GM19452 (cell line): ENCODE data around the gene NCOR1.
"Not testable (repeated sequence)": the region's sequence is repeated elsewhere in the genome, so short reads cannot be mapped to it uniquely, and the experiment has no call there.

Experiments
- ATAC-seq: cut with Tn5 transposase; IDR thresholded peaks from one replicate; pipeline ENCODE4 v1.9.1; 2021; ENCODE audit not compliant: unreplicated experiment

The NCOR1 gene

DNA sequence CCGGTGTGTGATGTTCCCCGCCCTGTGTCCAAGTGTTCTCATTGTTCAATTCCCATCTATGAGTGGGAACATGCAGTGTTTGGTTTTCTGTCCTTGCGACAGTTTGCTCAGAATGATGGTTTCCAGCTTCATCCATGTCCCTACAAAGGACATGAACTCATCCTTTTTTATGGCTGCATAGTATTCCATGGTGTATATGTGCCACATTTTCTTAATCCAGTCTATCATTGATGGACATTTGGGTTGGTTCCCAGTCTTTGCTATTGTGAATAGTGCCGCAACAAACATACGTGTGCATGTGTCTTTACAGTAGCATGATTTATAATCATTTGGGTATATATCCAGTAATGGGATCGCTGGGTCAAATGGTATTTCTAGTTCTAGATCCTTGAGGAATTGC, 63.0 kb downstream of the NCOR1 start:
- not testable (repeated sequence) for ATAC-seq

DNA sequence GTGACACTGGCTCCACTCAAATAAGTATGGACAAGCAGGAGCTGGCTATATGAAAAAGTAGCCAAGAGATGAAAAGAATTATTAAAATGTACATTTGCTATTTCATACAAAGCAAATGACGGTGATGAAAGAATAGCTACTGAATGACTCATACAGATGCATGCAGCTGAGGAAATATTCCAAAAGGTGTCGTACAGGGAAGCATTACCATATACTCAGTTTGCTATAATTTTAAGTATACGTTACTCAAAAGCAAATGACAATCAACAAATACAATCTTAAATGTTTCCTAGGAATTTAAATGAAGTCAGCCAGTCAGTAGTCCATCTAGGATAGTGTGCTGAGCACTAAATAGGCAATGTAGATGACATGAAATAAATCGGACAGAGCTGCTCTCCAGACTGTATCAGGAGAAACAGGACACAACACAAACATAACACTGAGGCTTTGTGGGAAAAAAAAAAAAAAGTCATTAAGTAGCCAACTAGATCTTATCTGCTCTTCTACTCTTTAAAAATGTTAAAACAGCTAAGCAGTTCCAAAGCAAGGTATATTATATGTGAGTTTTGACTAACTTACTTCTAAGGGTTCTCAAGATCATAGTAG, 65.0 kb downstream of the NCOR1 start:
- no peak for ATAC-seq

DNA sequence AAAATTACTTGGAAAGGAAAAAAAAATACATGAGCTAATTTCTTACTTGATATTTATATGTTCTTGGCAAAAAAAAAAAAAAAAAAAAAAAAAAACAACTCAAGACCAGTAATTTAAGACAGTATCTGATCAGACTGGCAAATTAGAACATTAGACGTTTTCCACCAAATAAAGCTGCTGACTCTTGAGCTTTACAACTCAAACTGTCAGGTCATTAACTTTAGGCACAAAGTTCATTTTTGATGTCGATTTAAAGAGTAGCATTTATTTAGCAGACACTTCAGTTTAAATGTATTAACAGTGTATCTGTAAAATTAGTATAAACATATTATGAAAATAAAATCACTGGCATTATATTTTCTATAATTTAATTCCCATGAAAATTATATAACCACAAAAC, 66.7 kb downstream of the NCOR1 start:
- ATAC-seq = no peak

DNA sequence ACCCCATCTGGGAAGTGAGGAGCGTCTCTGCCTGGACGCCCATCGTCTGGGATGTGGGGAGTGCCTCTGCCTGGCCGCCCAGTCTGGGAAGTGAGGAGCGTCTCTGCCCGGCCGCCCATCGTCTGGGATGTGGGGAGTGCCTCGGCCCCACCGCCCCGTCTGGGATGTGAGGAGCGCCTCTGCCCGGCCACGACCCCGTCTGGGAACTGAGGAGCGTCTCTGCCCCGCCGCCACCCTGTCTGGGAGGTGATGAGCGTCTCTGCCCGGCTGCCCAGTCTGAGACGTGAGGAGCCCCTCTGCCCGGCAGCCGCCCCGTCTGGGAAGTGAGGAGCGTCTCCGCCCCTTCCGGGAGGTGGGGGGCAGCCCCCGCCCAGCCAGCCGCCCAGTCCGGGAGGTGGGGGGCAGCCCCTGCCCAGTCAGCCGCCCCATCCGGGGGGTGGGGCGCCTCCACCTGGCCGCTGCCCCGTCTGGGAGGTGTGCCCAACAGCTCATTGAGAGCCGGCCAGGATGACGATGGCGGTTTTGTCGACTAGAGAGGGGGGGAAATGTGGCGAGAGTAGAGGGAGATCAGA, 69.9 kb downstream of the NCOR1 start:
- ATAC-seq = not testable (repeated sequence)

DNA sequence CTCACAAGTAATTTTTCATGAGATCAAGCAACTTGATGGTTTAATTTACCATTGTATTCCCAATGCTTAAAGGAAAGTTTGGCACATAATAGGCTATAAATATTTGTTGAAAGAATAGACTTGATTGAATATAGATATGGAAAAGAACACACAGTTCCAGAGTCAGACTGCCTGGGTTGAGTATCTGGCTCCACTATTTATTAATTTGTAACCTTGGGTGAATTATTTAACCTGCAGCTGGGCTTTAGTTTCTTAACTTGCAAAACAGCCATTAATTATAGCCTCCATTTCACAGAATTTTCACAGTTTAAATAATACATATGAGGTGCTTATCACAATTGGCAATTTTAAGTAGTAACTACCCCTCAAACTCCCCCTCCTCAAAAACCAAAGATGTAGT, 73.6 kb downstream of the NCOR1 start:
- ATAC-seq = no peak

DNA sequence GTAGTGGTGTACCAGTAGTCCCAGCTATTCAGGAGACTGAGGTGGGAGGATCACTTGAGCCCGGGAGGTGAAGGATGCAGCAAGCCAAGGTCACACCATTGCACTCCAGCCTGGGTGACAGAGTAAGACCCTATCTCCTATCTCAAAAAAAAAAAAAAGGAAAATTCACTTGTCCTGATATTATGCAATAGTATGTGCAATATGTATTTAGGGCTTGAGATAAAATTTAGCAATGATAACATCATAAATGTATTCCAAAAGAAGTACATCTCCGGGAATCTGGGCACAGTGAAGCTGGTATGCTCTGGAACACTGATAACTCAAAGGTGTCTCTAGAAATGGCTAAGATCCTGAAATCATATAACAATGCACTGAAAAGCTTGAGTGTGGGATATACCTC, 74.5 kb downstream of the NCOR1 start:
- ATAC-seq = no peak

DNA sequence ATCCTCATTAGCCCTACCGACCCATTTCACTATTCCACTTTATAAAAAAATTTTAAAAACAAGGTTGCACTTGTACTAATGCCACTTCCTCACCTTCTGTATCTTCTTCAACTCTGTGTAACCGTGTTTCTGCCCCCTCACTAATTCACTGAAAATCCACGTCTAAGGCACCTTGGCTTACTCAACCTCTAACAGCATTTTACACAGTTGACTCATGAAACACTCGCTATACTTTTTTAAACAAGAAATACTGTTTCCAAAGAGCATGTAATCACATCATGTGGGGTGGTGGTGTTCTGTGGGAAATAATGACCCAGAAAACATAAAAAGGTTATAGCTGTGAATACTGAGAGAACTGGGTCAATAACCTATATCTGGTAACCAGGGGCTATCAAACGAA, 79.9 kb downstream of the NCOR1 start:
- no peak for ATAC-seq

DNA sequence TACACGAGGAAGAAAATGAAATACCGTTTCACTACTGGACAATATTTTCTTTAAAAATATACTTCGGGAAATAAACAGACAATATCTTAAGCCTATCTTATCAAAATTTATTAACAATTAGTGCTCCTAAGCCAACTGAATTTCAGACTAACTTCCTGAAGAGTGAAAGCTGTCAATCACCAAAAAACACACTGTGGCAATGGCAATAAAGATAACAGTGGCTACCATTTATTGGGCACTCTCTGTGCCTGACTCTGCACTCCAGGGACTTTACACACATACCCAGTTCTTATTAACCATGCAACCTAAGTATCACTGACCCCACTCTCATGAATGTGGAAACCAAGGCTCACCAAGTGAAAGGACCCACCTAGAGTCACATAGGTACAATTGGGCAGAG, 83.7 kb downstream of the NCOR1 start:
- ATAC-seq = no peak

DNA sequence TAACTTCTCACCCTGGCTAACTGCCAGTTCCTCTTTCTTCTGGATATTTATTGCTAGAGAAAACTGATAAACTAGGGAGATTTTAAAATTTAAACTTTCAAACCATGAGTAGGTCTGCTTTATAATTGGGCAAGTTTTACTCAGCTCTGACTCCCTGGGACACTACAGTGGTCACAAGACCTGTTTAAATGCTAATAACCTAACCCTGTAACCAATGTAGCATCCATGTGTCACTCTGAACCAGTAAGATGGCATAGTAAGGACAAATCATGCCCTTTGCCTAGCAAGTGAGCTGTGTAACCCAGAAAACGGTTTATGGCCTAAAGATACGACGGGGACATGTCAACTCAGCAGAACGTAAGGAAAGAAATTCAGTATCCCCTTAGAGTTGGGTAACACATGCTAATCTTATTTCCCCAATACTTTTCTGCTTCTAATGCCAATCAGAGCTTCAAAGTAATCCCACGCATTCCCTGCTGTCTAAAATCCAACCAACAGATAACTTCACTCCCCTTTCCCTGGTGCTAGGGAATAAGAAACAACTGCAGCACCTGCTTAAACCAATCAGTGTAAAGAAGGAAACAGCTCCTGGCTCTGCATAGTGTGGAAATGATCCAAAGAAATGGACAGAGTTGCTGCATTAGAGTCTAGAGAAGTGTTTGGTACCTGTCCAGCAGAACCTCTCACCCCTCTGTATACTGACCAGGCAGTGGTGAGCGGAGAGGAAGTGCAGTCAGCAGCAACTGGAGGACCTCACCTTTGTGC, 85.7 kb downstream of the NCOR1 start:
- no peak for ATAC-seq

DNA sequence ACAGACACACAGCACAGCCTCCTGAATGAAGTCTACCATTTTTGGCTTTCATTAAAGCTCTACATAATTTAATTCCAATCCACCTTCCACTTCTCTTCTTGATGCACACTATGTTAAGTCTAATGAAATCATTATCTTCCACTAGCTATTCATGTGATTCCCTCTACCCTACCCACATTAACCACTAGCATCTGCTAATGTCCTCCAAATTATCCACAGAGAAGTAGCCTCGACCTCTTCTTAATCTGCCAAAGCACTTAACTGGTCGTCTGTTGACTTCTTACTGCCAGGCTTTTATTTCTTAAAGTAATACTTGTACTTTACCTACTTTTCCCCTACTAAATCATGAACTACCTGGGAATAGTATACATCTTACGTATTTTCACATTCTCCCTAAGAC, 91.8 kb downstream of the NCOR1 start:
- ATAC-seq = no peak

DNA sequence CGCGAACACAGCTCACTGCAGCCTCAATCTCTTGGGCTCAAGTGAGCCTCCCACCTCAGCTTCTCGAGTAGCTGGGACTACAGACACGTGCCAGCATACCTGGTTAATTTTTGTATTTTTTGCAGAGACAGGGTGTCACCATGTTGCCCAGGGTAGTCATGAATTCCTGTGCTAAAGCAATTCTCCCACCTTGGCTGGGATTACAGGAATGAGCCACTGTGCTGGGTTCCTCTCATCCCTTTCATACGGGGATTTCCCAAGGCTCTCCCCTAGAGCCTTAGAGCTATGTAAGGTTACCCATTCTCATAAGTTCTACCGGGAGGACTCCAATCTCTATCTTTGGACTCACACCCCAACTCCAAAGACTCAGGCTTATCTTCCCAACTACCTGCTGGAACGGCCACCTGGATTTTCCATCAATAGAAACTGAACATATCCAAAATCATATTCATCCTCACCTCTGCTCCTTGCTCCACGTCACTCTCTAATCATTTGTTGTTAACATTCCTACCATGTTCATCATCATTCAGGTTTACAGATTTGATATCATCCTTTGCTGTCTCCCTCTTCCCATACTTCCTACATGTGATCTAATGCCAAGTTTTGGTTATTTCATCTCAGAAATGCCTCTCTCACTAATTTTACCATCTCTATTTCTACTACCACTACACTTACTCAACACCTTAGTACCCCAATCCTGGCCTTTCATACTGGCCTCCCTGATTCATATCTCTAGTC, 92.5 kb downstream of the NCOR1 start:
- ATAC-seq = no peak

DNA sequence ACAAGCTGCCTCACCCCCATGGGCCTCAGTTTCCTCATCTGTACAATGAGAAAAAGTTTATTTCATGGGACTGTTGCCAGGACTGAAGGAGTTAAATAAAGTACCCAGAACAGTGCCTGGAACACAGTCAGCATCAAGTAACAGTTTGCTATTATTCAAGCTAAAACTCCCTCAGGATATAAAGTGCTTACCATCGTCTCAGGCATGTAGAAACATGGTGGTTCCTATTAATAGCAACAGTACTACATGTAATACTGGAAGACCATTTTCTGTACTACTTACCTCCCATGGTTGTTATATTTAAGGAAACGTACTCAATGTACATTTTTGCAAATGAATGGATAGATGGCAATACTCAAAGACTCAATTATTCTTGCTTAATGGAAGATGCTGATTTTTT, 93.4 kb downstream of the NCOR1 start:
- no peak for ATAC-seq

DNA sequence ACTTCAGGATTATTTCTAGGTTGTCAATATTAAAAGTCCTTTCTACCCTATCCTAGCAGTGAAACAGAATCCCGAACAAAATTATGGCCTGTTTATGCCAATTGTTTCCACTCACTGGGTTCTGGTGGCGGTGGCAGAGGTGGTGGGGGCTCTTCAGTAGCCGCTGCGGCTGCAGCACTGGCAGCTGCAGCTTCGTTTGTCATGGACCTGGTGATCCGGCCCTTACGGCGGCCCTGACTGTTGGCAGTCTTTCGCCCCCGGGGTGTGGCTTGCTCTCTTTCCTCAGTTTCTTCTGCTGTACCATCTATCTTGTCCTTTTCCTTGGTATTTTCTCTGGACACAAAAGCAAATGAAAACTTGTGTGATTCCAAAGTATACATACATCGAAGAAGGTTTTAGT, 94.4 kb downstream of the NCOR1 start:
- ATAC-seq = no peak

DNA sequence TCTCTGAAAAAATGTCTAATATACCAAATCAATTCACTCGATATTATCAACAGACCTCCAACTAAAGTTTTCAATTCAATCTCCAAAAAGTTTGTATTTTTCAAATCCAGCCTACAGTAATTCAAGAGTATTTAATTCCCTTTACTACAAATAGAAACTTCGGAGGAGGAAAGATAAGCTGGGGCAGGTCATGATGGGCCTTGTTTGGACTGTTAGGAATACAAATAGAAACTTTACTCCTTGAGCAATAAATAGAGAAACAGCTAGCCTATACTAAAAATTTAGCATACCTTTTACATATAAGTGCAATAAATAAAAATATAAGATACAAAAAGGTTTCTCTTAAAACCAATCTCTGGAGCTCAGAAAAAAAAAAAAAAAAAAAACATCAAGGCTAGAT, 98.2 kb downstream of the NCOR1 start:
- no peak for ATAC-seq

DNA sequence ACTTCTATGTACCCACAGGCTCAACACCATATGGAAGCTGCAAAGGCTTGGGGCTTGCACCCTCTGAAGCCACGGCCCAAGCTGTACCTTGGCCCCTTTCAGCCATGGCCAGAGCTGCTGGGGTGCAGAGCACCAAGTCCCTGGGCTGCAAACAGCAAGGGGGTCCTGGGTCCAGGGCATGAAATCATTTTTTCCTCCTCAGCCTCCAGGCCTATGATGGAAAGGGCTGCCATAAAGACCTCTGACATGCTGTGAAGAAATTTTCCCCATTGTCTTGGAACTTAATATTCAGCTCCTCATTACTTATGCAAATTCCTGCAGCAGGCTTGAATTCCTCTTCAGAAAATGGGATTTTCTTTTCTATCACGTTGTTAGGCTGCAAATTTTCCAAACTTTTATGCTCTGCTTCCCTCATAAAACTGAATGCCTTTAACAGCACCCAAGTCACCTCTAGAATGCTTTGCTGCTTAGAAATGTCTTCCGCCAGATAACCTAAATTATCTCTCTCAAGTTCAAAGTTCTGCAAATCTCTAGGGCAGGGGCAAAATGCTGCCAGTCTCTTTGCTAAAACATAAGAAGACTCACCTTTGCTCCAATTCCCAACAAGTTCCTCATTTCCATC, 100.1 kb downstream of the NCOR1 start:
- not testable (repeated sequence) for ATAC-seq

DNA sequence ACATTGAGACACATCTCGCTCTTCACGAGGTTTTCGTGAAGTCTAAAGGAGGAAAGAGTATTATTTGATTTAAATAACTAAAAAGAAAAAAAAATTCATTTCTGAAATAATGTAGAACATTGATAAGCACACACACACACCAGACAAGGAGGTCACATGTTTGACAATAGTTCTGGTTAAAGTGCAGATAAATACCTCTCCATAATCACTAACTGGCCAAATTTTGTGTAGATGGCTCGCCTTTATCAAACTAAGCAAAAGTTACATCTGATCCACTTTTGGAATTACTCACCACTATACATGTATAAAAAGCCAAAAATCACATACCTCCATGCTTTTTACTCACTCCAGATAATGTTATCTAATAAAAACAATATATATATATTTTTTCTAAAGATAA, 106.5 kb downstream of the NCOR1 start:
- no peak for ATAC-seq

DNA sequence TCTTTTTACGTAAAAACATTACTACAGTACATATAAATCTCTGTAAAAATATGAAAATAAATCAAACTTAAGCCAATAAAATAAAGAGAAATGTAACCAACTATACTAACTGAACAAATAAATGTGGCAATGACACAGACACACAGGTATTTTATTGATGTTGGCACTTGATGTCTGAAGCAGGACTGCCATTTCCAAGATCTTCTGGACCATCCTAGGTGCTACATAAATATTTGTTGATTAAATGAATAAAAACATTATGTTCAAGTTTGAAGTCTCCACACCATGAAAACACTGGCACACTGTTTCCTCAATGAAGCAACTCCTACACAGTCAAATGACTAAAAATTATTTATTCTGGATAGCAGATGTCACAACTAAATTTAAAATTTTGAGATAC, 106.9 kb downstream of the NCOR1 start:
- ATAC-seq = no peak

DNA sequence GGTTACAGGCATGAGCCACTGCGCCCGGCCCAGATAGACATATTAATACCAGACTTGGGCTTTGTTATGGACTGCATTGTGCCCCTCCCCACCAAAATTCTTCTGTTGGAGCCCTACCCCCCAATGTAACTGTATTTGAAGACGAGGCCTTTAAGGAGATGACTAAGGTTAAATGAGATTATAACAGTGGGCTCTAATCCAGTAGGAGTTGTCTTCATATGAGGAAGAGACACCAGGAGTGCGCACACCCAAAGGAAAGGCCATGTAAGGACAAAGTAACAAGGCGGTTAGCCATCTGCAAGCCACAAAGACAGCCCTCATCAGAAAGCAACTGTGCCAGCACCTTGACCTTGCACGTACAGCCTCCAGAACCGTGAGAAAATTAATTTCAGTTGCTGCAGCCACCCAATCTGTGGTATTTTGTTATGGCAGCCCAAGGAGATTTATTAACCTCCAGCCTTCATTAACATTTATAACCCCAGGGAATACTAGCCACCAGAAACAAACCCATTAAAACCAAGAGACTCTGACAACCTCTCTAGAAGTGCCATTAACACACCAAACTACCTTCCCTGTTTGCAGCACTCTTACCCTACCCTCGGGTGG, 108.1 kb downstream of the NCOR1 start:
- no peak for ATAC-seq

DNA sequence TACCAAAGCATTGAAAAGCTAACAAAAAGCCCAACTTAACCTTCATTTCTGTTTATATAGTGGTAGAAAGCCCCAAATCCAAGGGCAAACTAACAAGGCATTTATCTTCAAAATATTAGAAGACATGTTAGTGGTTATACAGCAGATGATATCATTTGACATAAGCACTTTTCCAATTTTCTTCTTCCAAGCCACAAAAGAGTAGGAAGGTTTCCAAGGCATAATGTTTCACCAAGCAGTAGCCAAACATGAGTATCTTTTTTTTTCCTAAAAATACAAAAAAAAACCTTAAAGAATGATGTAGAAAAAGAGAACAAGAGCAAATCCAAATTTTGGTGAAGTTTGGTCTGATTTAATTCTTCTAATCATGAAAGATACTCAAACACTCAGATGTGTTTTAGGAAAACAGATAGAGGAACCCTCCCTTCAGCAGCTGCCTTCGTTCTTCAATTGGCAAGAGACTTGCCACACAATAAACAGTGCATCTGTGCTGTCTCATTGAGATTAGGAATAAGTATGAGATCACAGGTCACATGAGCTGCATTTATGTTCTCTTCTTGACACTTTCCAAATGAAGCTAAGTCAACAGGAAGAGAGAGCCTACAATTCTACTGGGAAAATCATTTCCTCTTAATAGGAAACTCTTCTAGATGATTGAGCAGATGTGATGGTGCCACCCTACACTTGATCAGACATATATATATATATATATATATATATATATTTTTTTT, 109.0 kb downstream of the NCOR1 start:
- no peak for ATAC-seq

DNA sequence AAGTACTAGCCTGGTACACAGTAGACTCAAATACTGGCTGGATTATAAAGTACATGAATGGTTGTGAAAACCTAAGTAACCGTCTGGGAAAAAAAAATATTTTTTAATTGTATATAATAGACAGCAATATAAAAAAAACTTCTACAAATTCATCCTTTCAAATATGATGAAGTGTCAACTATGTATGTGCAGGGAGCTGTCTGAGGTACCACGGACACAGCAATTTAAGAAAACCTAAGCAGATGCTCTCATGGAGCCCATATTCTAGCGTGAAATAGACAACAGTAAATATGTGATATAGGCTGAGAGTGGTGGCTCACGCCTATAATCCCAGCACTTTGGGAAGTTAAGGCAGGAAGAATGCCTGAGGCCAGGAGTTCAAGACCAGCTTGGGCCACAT, 111.1 kb downstream of the NCOR1 start:
- ATAC-seq = no peak
